Amygdala (tissue), 56 donors: ENCODE data around the gene PLCB4.

Experiments
- DNase-seq, 56 donors: peaks; one replicate each; lab custom pipeline; 2025; lab: John Stamatoyannopoulos, UW

PLCB4 gene

GRCh38 chr20:9166153-9166780 lies 97.4 kb downstream of the PLCB4 start:
- peak in 1 of 56 donors; percentile 1 for DNase-seq

- no peak for DNase-seq
These were observed 100.5 kb downstream of the PLCB4 start for GRCh38 chr20:9169409-9169808.

DNA sequence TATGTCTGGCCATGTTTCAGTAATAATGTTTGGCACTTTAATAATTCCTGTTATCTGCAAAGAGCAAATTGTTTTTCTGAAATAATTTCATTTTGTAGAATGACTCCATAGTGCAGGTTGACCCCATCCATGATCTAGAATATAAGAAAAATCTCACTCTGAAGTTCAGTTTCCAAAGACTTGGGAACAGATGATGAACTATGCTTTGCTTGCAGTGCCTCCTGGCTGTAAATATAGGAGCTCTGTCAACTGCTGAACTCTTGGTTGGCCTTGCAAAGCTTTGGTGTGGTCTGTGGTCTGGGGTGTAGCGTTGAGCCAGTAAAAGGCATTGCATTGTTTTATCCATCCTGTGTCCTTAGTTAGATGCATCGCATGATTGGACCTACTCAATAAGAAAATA lies 104.0 kb downstream of the PLCB4 start:
- DNase-seq, result no peak

GRCh38 chr20:9177278-9177677 lies 108.4 kb downstream of the PLCB4 start:
- DNase-seq, result no peak

GRCh38 chr20:9179193-9179802 lies 110.4 kb downstream of the PLCB4 start:
- DNase-seq, result no peak

GRCh38 chr20:9179867-9180266 lies 111.0 kb downstream of the PLCB4 start:
- no peak for DNase-seq

DNA sequence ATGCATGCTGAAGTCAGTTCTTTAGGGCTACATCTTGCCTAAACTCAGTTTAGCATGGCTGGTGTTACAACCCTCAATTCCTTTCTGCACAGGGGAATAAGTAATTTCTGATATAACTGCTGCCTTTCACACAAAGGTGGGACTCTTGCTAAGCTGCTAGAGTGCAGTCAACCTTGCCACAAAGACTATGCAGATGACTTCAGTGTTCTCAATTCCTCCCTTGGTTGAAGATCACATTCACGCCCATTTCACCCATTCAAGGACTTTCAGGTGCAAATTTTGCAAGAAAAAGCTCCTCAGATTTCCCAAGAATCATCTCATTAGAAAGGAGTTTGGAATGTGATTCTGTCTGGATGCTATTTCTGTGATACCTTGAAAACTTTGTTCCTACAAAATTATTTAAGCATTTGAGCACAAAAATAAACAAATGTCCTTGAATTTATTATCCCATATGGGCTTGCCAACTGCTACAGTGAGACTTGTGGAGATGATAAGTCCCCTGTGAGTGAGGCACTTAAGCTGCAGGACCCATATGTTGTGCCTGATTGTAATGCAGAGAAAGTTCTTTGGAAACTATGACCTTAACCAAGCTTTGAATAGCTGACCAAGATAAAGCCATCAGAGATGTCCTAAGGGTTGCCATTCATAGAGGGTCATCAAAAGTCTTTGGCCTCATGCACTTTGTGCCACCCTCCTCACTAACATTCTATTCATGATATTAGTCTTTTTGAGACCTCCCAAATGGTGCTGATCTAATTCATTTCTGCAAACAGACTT lies 111.8 kb downstream of the PLCB4 start:
- no peak for DNase-seq

GRCh38 chr20:9185511-9185910 lies 116.6 kb downstream of the PLCB4 start:
- no peak for DNase-seq

DNA sequence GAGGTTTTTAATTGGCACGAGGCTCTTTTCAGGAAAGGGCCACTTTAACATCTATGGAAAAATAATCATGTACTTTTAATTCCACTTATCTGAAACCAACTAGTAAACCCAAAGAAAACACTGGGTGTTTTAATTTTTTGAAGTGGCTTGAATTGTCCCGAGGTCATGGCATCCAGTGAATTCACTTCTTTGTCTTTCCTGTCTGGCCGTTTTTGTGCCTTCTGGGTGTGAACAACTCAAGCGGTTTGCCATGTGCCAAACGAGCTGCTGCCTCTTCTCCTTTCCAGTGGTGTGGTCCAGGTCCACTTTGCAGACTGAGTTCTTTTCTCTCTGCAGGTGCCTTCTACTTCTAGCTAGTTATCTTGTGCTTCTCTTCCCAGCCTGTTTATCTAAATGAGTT lies 117.5 kb downstream of the PLCB4 start:
- no peak for DNase-seq

- DNase-seq, result no peak
These were observed 126.1 kb downstream of the PLCB4 start for GRCh38 chr20:9195031-9195430.

DNA sequence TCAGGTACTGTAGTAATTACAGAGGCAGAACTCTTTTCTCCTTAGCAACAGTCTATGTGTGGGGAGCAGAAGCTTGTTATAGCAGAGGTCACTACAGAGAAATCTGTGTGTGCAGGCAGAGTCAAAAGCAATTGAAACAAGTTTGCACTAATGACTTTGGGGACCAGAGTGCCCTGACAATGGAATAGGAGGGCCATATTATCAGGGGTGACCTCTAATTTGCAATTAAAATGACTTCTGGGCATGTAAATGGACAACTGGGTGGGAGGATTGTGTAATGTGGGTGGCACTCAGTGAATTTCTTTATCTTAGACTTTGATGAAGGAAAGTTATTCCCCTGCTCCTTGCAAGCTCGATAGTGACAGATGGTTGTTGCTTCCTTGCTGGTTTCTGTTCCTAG lies 127.2 kb downstream of the PLCB4 start:
- peak in 1 of 56 donors; percentile 6 for DNase-seq

DNA sequence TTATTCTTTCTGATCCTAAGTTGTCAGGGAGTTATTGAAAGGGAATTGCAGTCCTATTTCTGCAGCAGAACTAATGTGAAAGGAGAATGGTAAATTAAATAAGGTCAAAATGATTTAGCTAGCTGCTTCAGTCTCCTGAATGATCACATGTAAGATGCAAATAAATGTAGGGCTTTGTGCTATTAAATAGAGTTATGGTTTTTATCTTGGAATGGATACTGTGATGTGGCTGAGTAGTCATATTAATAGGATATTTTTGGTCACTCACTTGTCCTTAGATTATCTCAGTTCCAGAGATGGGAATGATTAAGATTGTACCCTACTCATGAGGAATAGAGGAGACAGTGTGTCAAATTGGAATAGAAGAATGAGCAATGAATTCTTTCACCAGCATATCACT lies 129.6 kb downstream of the PLCB4 start:
- DNase-seq, result no peak

DNA sequence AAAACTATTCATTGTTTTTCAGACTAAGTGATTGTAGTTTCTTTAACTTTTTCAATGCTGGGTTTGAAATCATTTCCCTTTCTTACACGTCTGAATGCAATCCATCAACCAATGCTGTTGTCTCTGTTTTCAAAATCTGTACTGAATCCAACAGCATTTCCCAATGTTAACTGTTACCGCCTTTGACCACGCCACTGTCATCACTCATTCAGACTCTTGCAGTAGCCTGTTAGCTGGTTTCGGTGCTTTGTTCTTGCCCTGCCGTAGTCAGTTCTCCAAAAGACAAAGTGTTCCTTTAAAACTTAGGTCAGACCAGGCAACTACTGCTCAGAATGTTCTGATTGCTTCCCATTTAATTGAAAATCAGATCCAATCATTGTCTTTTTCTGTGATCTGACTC lies 131.3 kb downstream of the PLCB4 start:
- DNase-seq, result no peak

DNA sequence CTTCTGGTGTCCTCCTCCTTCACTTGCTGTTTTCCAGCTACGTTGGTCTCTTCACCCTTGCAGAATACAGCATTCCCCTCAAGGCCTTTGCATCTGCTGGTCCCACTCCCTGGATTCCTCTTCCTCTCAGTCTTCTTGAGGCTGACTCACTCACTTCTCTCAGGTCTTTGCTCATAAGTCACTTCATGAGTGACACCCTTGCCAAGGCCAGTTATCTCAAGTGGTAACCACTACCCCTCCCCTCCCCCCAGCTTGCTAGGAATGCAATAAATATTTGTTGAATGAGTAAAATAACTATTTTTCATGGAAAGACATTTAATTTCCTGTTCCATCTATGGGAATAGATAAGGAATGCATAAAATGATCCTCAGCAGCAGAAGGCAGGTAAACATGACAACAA lies 131.7 kb downstream of the PLCB4 start:
- DNase-seq, result no peak

GRCh38 chr20:9202420-9203080 lies 133.7 kb downstream of the PLCB4 start:
- DNase-seq, result no peak

DNA sequence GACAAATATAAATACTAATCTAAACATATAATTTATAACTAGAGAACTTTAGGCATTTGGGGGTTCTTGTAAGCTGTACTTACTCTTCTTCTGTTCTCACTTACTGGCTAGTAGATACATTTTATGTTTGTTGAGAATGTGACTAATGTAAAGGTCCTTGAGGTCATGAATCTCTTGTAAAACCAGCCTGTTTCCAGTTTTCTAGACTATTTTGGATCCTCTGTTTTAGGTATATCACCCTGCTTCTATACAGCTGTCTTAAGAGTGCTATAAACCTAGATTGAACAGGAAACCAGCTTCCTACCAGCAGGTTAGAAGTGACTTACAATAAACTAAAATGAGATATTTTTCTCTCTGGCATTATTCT lies 134.2 kb downstream of the PLCB4 start:
- DNase-seq, result no peak

- no peak for DNase-seq
These were observed 136.1 kb downstream of the PLCB4 start for GRCh38 chr20:9204979-9205378.

GRCh38 chr20:9206486-9206885 lies 137.6 kb downstream of the PLCB4 start:
- DNase-seq, result no peak

DNA sequence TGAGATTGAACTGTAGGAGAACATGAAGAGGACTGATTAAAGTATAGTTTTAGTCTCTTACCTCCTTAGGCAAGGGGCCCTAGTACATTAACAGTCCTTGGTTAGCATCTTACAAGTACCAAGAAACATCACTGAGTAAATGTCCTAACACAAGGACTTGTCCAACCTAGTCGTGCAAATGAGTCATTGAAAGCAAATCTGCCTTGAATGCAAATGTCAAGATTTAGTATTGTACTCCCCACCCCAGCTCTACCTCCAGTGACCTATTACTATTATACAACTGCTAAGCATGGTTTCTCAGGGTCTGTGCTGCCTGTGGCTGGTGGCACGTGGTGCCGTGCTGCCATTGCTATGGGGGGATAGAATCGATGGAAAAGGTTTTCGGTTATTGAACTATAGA lies 138.4 kb downstream of the PLCB4 start:
- no peak for DNase-seq

- no peak for DNase-seq
These were observed 141.5 kb downstream of the PLCB4 start for GRCh38 chr20:9210356-9210755.

- no peak for DNase-seq
These were observed 142.3 kb downstream of the PLCB4 start for GRCh38 chr20:9211016-9211760.
